ENCODE data around the gene PCDHGA3.

GRCh38 chr5:141393267-141393666 lies 49.6 kb downstream of the PCDHGA3 start:
- TF ChIP-seq CTCF (IDR thresholded peaks at IDR 0.05; ENCODE audit: extremely low read depth in 1 of 2, insufficient read depth in 1 of 2, low read depth in 1 of 2, low read length in 2 of 2): no peak
- no peak for TF ChIP-seq POLR2A (IDR thresholded peaks at IDR 0.05; ENCODE audit: low read depth, low read length)
- no peak for TF ChIP-seq JUN (IDR thresholded peaks at IDR 0.05; ENCODE audit: borderline replicate concordance, insufficient read depth, insufficient read length, low read depth)
- TF ChIP-seq POLR2AphosphoS5 (IDR thresholded peaks at IDR 0.05; ENCODE audit: insufficient read depth, low read depth, low read length): no peak
- no peak for TF ChIP-seq MYC (IDR thresholded peaks at IDR 0.05; ENCODE audit: low read depth, low read length)
- no peak for TF ChIP-seq MAX (IDR thresholded peaks at IDR 0.05; ENCODE audit: insufficient read depth, insufficient read length)
- no peak for TF ChIP-seq FOS (IDR thresholded peaks at IDR 0.05; ENCODE audit: borderline replicate concordance, insufficient read depth, low read length)

Data from endothelial cell of umbilical vein (primary cell).